Thoracic aorta (tissue), 2 donors: Measurements from ENCODE around the gene UMPS. TPM values are rescaled to one million over a fixed set of nuclear protein-coding genes. Genes with fewer than 3 reads are reported as not detected.
"Not testable (repeated sequence)": the region's sequence is repeated elsewhere in the genome, so short reads cannot be mapped to it uniquely, and the experiment has no call there.

Experiments
- ATAC-seq: fragments of 150-250 bp; one replicate; pipeline ENCODE4 v1.8.0; 2017; ENCODE audit warnings: low read depth; ENCODE audit not compliant: insufficient number of reproducible peaks, low FRiP score
- DNase-seq: peaks from one replicate; pipeline ENCODE4 v3.0.0-alpha.2; 2020; ENCODE audit warnings: low spot score
- H3K27ac ChIP-seq, 2 donors: fragments of 200-600 bp; sonication (generic); 1 replicate in 1 of 2; 2 replicates in 1 of 2; pipeline ENCODE4 v1.5.1; 2016; ENCODE audit warnings: mild to moderate bottlenecking in 2 of 2, moderate library complexity in 2 of 2
- H3K27me3 ChIP-seq: fragments of 200-600 bp; sonication (generic); replicated peaks from 2 replicates; pipeline ENCODE4 v1.6.0; 2016; ENCODE audit warnings: mild to moderate bottlenecking; ENCODE audit not compliant: insufficient read depth
- H3K36me3 ChIP-seq: fragments of 200-600 bp; sonication (generic); one replicate; pipeline ENCODE4 v1.5.1; 2016
- H3K4me1 ChIP-seq, 2 donors: fragments of 200-600 bp; sonication (generic); 1 replicate in 1 of 2; 2 replicates in 1 of 2; pipeline versions ENCODE4 v1.5.1 to v1.6.0; 2016; ENCODE audit warnings: low read depth in 2 of 2, mild to moderate bottlenecking in 1 of 2; ENCODE audit not compliant: control insufficient read depth in 1 of 2
- H3K4me3 ChIP-seq: fragments of 200-600 bp; sonication (generic); 2 replicates; pipeline ENCODE4 v1.5.1; 2016; ENCODE audit warnings: mild to moderate bottlenecking
- H3K9me3 ChIP-seq: fragments of 200-600 bp; sonication (generic); 2 replicates; pipeline ENCODE4 v1.5.1; 2016
- total RNA-seq, 2 donors: library from RNA; depleted of rRNA; stranded (reverse); fragments of >200 nt; gene quantifications; one replicate each; pipeline versions ENCODE4 v1.1.0 to v1.2.3, GENCODE V29; 2016
- TF ChIP-seq, protein P1 (sequence below): fragments of 200-600 bp; sonication (generic); IDR thresholded peaks from one replicate; pipeline ENCODE4 v1.5.1; 2019; ENCODE audit warnings: antibody characterized with exemption

The UMPS gene
- total RNA-seq, 2 donors from 2014 or later = 20.8 to 29.6 TPM

DNA sequence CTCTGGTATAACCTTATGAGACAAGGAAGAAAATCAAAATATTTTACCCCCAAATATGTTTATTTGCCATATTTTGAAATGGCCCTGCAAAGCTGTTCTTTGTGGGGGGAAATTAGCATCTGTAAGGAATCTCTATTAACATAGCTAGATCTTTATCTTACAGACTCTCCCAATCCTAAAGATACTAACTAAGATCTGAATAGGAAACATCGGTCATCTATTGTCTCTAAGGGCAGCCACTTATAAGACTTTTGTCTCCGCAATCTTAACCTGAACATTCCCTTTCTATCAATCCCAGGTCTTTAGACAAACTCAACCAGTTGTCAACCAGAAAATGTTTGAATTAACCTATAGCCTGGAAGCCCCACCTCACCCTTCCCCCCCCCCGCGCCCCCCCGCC, 21.2 kb downstream of the UMPS start:
- TF ChIP-seq, protein P1, sequence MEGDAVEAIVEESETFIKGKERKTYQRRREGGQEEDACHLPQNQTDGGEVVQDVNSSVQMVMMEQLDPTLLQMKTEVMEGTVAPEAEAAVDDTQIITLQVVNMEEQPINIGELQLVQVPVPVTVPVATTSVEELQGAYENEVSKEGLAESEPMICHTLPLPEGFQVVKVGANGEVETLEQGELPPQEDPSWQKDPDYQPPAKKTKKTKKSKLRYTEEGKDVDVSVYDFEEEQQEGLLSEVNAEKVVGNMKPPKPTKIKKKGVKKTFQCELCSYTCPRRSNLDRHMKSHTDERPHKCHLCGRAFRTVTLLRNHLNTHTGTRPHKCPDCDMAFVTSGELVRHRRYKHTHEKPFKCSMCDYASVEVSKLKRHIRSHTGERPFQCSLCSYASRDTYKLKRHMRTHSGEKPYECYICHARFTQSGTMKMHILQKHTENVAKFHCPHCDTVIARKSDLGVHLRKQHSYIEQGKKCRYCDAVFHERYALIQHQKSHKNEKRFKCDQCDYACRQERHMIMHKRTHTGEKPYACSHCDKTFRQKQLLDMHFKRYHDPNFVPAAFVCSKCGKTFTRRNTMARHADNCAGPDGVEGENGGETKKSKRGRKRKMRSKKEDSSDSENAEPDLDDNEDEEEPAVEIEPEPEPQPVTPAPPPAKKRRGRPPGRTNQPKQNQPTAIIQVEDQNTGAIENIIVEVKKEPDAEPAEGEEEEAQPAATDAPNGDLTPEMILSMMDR = no peak
- ATAC-seq = no peak
- H3K9me3 ChIP-seq = no peaks in the 10 kb centered on the region

DNA sequence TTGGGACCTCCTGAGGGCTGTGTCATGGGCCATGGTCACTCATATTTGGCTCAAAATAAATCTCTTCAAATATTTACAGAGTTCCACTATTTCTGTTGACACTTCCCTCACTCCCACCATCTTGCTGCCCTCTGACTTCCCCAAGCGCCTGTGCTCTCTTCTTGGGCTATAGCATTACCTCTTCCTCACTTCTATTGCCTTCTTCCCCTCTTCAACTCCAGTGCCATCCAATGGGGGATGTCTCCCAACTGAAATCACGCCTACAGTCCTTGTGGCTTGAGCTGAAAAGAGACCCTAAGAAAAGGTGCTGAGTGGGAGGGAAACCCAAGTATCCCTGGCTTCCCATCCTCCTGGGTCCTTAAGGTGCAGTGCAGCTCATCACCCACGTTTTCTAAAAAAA, 21.8 kb downstream of the UMPS start:
- no peak for DNase-seq
- no peaks in the 10 kb centered on the region for H3K36me3 ChIP-seq
- peak; percentile 20 for ATAC-seq
- H3K4me1 ChIP-seq = no peaks in the 10 kb centered on the region
- TF ChIP-seq, protein P1 = no peak
- H3K4me3 ChIP-seq = no peak overlapping the region
- no peaks in the 10 kb centered on the region for H3K9me3 ChIP-seq
- no peaks in the 10 kb centered on the region for H3K27me3 ChIP-seq
- no peak overlapping the region for H3K27ac ChIP-seq

More for the DNA sequence above, 21.2 kb downstream of the UMPS start:
- Histone ChIP-seq H3K36me3 (no peaks in the 10 kb centered on the region), H3K27ac (no peak overlapping the region), H3K27me3 (no peaks in the 10 kb centered on the region), H3K4me1 (no peaks in the 10 kb centered on the region), H3K4me3 (no peak overlapping the region)
- DNase-seq = no peak

DNA sequence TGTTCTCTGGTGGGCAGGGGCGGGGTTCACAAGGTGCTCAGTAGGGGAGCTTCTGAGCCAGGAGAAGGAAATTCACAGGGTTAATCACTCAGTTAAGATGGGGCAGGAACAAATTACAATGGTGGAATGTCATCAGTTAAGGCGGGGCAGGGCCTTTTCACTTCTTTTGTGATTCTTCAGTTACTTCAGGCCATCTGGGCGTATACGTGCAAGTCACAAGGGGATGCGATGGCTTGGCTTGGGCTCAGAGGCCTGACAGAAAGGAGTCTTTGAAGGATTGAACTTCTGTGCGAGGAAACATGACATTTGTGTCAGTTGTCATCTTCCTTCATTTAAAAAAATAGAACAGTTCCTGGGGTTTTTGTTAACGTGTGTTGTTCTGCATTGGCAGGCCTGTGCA, 27.7 kb downstream of the UMPS start:
- not testable (repeated sequence) for DNase-seq, H3K27ac ChIP-seq, H3K4me3 ChIP-seq, H3K36me3 ChIP-seq, H3K27me3 ChIP-seq, ATAC-seq, H3K9me3 ChIP-seq
- H3K4me1 ChIP-seq = peaks cover 6 to 19% of the 10 kb centered on the region in 2 donors

DNA sequence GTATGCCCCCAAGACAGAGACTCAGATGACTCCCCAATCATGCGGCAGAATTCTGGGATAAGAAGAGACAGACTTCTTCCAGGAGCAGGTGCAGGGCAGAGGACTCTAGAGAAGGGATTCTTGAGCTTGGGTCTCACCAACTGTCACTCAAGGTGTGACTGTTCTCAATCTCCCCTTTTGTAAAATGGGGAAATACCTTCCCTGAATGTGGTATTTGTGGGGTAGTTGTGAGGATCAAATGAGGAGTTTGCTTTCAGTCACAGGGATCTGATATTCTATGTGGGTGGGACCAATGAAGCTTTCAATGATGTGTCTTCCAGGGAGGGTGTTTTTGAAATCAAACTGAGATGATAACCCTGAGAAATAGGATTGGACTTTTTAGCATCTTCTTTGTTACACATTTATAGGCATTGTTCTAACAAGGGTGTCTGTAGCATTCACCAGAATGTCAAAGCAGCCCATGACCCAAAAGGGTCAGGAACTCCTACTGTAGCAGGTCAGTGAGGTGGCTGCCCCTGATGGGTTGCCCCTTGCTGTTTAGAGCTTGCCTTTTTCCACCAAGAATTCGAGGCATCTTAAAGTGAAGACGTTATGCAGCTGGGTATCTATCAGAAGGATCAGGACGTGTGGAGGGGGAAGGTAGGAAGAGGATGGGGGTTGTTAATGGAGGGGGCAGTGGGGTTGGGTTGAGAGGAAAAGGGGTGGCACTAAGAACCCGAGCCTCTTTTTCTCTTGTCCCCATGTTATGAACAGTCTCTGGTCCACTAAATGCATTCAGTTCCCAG, 28.8 kb downstream of the UMPS start:
- no peak overlapping the region for H3K27ac ChIP-seq
- no peak for ATAC-seq
- peaks cover 14% of the 10 kb centered on the region for H3K36me3 ChIP-seq

DNA sequence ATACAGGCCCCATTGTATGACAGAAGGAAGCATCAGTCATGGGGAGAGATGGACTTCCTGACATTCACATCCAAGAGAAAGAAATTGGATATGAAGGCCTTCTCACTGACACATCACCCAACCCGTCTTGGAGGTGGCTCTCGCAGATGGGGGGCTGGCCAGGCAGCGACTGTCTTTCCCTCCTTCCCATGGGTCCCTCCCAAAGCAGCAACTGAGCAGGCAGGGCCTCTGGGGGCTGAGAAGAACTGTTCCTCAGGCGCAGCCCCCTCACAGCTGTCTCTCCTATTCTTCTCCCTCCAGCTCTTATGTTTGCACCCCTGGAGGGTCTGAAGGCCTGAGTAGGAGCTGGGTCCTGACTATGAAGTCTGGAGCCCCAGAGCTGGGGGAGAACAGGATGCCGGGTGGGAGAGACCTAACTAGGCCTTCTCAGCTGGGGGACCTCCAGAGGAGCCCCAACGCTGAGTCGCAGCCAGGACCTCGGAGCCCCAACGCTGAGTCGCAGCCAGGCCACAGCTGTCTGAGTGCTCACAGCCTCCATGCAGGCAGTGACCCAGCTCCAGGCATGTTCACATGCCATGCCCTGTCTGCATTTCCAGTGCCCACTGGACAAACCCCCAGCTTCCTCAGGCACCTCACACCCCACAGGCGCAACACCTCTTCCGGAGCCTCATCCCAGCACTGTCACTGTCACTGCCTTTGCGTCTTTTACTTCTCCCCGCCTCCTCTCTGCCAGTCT, 29.6 kb downstream of the UMPS start:
- H3K36me3 ChIP-seq = peaks cover 22% of the 10 kb centered on the region
- TF ChIP-seq, protein P1 = no peak
- no peaks in the 10 kb centered on the region for H3K9me3 ChIP-seq
- H3K4me3 ChIP-seq = no peak overlapping the region
- DNase-seq = no peak
- H3K4me1 ChIP-seq = peaks cover 6 to 19% of the 10 kb centered on the region in 2 donors
- H3K27me3 ChIP-seq = no peaks in the 10 kb centered on the region
- no peak overlapping the region for H3K27ac ChIP-seq
- ATAC-seq = no peak

More for the DNA sequence above, 28.8 kb downstream of the UMPS start:
- Histone ChIP-seq H3K27me3 (no peaks in the 10 kb centered on the region), H3K4me1 (peaks cover 6 to 19% of the 10 kb centered on the region in 2 donors), H3K4me3 (no peak overlapping the region), H3K9me3 (no peaks in the 10 kb centered on the region)
- TF ChIP-seq, protein P1 = no peak
- DNase-seq = no peak
